ENCODE measurements around the gene MAGI3.

Gene MAGI3

GRCh38 chr1:113488576-113489177 lies 98.4 kb downstream of the MAGI3 start:
- Histone ChIP-seq H3K4me3 (ENCODE audit: low read length, poor library complexity, severe bottlenecking) (no peak overlapping the region), H3K9ac (ENCODE audit: low read depth, low read length, poor library complexity, severe bottlenecking) (no peak overlapping the region), H3K79me2 (ENCODE audit: insufficient read depth, low read length) (no peaks in the 10 kb centered on the region; the same call in 1 of the 2 replicates), H4K20me1 (ENCODE audit: insufficient read depth, low read length, poor library complexity, severe bottlenecking) (no peaks in the 10 kb centered on the region), H3K36me3 (ENCODE audit: insufficient read depth, low read length) (no peaks in the 10 kb centered on the region), H3K9me2 (replicated peaks; ENCODE audit: low read depth, low read length) (no peaks in the 10 kb centered on the region), H3F3A (ENCODE audit: low read depth) (no peaks in the 10 kb centered on the region), H3K4me1 (ENCODE audit: insufficient read depth, low read length, poor library complexity, severe bottlenecking) (no peaks in the 10 kb centered on the region), H3K9me3 (ENCODE audit: insufficient read depth, low read depth, low read length) (peaks cover 21% of the 10 kb centered on the region), H3K27me3 (ENCODE audit: insufficient read depth, low read length, poor library complexity, severe bottlenecking) (no peaks in the 10 kb centered on the region), H3K4me2 (ENCODE audit: low read depth, low read length, poor library complexity, severe bottlenecking) (no peak overlapping the region), H2AFZ (ENCODE audit: low read length) (no peak overlapping the region)
- TF ChIP-seq EZH2phosphoT487 (IDR thresholded peaks at IDR 0.05; ENCODE audit: borderline replicate concordance) (no peak), CTCF (conservative IDR thresholded peaks at IDR 0.05; ENCODE audit: low read length) (peak; percentile 29)

GRCh38 chr1:113490384-113490783 lies 100.1 kb downstream of the MAGI3 start:
- no peaks in the 10 kb centered on the region for H3F3A ChIP-seq (ENCODE audit: low read depth)

GRCh38 chr1:113493533-113493932 lies 103.2 kb downstream of the MAGI3 start:
- H3K9ac ChIP-seq (ENCODE audit: low read depth, low read length, poor library complexity, severe bottlenecking), result no peak overlapping the region

More at GRCh38 chr1:113490384-113490783, 100.1 kb downstream of the MAGI3 start:
- Histone ChIP-seq H3K27me3 (ENCODE audit: insufficient read depth, low read length, poor library complexity, severe bottlenecking) (no peaks in the 10 kb centered on the region), H3K9me3 (ENCODE audit: insufficient read depth, low read depth, low read length) (peaks cover 23% of the 10 kb centered on the region), H3K9ac (ENCODE audit: low read depth, low read length, poor library complexity, severe bottlenecking) (no peak overlapping the region), H3K79me2 (ENCODE audit: insufficient read depth, low read length) (no peaks in the 10 kb centered on the region; the same call in 1 of the 2 replicates), H3K9me2 (replicated peaks; ENCODE audit: low read depth, low read length) (no peaks in the 10 kb centered on the region), H4K20me1 (ENCODE audit: insufficient read depth, low read length, poor library complexity, severe bottlenecking) (no peaks in the 10 kb centered on the region), H3K36me3 (ENCODE audit: insufficient read depth, low read length) (no peaks in the 10 kb centered on the region), H3K4me3 (ENCODE audit: low read length, poor library complexity, severe bottlenecking) (no peak overlapping the region), H2AFZ (ENCODE audit: low read length) (no peak overlapping the region), H3K4me1 (ENCODE audit: insufficient read depth, low read length, poor library complexity, severe bottlenecking) (no peaks in the 10 kb centered on the region), H3K4me2 (ENCODE audit: low read depth, low read length, poor library complexity, severe bottlenecking) (no peak overlapping the region)
- TF ChIP-seq EZH2phosphoT487 (IDR thresholded peaks at IDR 0.05; ENCODE audit: borderline replicate concordance) (no peak), CTCF (conservative IDR thresholded peaks at IDR 0.05; ENCODE audit: low read length) (no peak)

More at GRCh38 chr1:113493533-113493932, 103.2 kb downstream of the MAGI3 start:
- no peaks in the 10 kb centered on the region for H3K36me3 ChIP-seq (ENCODE audit: insufficient read depth, low read length)
- no peaks in the 10 kb centered on the region for H3K4me1 ChIP-seq (ENCODE audit: insufficient read depth, low read length, poor library complexity, severe bottlenecking)
- H2AFZ ChIP-seq (ENCODE audit: low read length), result no peak overlapping the region
- no peaks in the 10 kb centered on the region for H3K9me2 ChIP-seq (replicated peaks; ENCODE audit: low read depth, low read length)
- no peak overlapping the region for H3K4me3 ChIP-seq (ENCODE audit: low read length, poor library complexity, severe bottlenecking)
- no peaks in the 10 kb centered on the region for H3K27me3 ChIP-seq (ENCODE audit: insufficient read depth, low read length, poor library complexity, severe bottlenecking)
- no peak for TF ChIP-seq EZH2phosphoT487 (IDR thresholded peaks at IDR 0.05; ENCODE audit: borderline replicate concordance)
- no peak for TF ChIP-seq CTCF (conservative IDR thresholded peaks at IDR 0.05; ENCODE audit: low read length)
- H3K4me2 ChIP-seq (ENCODE audit: low read depth, low read length, poor library complexity, severe bottlenecking), result no peak overlapping the region
- no peaks in the 10 kb centered on the region for H3F3A ChIP-seq (ENCODE audit: low read depth)
- H3K9me3 ChIP-seq (ENCODE audit: insufficient read depth, low read depth, low read length), result peaks cover 21% of the 10 kb centered on the region
- no peaks in the 10 kb centered on the region for H4K20me1 ChIP-seq (ENCODE audit: insufficient read depth, low read length, poor library complexity, severe bottlenecking)
- no peaks in the 10 kb centered on the region for H3K79me2 ChIP-seq (ENCODE audit: insufficient read depth, low read length)

Measured in Loucy (cell line).